NCI-H82 (cell line): ENCODE data around the gene RAB1B.

Experiments used
- DNase-seq: peaks from one replicate; lab custom pipeline; 2025; lab: John Stamatoyannopoulos, UW

RAB1B gene

DNA sequence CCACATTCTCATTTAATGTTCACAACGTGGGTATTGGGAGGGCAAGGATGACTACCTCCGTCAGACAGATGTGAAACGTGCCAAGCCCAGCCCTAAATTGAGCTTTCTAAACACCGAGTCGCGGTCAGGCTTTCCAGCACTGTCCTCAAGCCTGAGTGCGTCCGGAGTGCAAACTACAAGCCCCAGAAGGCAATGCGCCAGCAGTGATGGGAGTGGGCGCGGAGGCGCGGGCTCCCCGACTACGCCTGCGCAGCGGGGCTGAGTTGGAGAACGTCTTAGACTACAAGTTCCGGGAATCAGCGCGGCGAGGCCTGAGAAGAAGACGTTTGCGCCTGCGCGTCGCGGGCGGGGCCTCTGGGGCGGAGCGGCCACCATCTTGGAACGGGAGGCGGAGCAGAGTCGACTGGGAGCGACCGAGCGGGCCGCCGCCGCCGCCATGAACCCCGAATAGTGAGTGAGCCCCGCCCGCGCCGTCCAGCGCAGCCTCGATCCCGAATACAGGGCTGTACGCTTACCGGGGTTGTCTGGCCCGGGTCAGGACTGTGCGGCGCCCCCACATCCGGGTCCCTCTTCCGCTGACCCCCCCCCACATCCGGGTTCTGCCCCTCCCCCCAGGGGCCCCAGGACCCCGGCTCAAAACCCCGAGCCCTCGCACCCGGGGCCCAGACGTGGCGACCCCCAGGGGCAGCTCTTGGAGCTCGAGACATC is at the start of gene RAB1B:
Gene RAB1B, plus strand, starts transcription at position 396 of the 708 bp plus-strand sequence. Its CDS starts 41 bp downstream, at position 437.
- peak; percentile 99 for DNase-seq

DNA sequence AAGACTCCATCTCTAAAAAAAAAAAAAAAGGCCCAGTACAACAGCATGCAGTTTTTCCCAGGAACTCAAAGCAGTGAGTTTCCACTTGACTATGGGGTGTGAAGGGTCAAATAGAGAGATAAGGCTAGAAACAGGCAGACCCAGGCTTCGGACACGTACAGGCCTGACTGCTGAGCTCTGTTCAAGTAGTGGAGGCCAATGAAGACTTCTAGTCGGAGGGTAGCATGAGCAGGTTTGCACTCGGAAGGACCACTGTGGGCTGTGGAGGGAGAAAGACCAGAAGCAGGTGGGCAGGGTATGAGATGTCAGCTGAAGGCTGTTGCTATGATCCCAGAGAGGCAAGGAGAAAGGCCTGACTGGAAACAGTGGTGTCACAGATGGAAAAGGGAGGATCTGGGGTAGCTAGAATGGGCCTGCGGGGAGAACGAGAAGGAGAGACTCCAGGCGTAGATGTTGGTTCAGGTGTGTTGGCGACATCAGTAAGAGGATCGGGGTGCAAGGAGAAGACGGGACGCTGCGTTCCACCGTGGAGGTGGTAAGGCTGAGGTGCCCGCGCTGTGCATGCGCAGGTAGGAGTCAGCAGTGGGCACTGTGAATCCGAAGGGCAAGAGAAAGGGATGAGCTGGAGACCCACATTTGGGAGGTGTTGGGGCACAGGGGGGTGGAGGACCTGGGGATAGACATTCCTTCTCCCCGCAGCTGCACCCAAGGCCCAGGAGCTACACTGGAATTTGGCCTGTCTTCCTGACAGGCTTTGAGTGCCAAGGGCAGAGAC is 49.4 kb upstream of the RAB1B start:
- DNase-seq = no peak

- no peak for DNase-seq
Observed at GRCh38 chr11:66219846-66220565, 48.4 kb upstream of the RAB1B start.

- DNase-seq = no peak
Observed at GRCh38 chr11:66220566-66220935, 47.9 kb upstream of the RAB1B start.

- DNase-seq = no peak
Observed at GRCh38 chr11:66221012-66221411, 47.4 kb upstream of the RAB1B start.

DNA sequence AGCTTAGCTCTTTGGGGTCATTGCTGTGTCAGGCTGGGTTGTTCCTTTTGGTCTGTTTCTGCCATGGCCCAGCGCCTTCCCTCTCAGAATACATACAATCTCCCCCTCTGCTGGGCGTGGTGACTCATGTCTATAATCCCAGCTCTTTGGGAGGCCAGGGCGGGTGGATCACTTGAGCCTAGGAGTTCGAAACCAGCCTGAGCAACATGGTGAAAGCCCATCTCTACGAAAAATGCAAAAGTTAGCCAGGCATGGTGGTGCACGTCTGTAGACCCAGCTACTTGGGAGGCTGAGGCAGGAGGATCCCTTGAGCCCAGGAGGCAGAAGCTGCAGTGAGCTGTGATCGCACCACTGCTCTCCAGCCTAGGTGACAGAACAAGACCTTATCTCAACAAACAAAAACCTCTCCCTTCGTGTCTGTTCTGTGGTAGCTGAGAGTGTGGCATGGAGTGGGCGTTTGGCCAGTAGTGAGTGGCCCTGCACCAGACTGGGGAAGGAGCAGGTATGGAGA is 46.7 kb upstream of the RAB1B start:
- peak; percentile 58 for DNase-seq

- peak; percentile 96 for DNase-seq
Observed at GRCh38 chr11:66222358-66223149, 45.9 kb upstream of the RAB1B start.

GRCh38 chr11:66224226-66224855 is 44.1 kb upstream of the RAB1B start:
- DNase-seq = no peak

GRCh38 chr11:66225066-66225465 is 43.4 kb upstream of the RAB1B start:
- DNase-seq = peak; percentile 58

GRCh38 chr11:66226101-66226500 is 42.3 kb upstream of the RAB1B start:
- DNase-seq = no peak

- DNase-seq = no peak
Observed at GRCh38 chr11:66227700-66228099, 40.7 kb upstream of the RAB1B start.

GRCh38 chr11:66228521-66228920 is 39.9 kb upstream of the RAB1B start:
- DNase-seq = no peak

GRCh38 chr11:66230156-66230555 is 38.3 kb upstream of the RAB1B start:
- no peak for DNase-seq

GRCh38 chr11:66230978-66231377 is 37.5 kb upstream of the RAB1B start:
- no peak for DNase-seq

- DNase-seq = no peak
Observed at GRCh38 chr11:66231561-66231960, 36.9 kb upstream of the RAB1B start.

DNA sequence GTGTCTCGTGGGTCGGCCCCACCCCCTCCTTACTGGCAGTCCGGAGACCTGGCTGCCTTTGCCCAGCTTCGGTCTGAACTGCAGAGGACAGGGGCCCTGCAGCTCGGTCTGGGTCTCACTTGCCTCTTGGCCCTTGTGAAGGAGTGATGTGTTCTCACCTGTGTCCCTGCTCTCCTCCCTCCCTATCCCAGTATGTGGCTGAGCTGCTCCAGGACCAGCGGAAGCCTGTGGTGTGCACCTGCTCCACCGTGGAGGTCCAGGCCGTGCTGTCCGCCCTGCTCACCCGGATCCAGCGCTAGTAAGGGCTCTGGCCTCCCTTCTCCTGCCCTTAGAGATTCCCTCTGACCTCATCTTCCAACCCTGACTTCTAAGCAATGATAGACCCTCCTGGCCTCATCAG is 35.7 kb upstream of the RAB1B start:
- no peak for DNase-seq

- DNase-seq = no peak
Observed at GRCh38 chr11:66233301-66233700, 35.1 kb upstream of the RAB1B start.

DNA sequence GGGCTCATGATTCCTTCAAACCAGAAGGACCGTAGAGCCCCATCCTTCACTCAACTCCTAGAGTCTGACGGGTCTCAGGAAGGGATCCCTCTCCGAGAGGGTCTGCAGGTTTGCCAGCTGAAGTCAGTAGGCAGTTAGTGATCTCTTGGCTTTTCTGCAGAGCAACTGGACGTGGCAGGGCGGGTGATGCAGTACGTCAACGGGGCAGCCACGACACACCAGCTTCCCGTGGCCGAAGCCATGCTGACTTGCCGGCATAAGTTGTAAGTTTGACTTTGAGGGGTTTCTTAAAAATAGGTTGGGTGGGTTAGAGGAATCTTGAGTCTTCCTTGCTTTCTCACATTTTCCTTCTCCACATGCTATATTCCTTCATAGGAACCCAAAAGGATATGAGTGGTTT is 33.3 kb upstream of the RAB1B start:
- no peak for DNase-seq

GRCh38 chr11:66237867-66238266 is 30.6 kb upstream of the RAB1B start:
- no peak for DNase-seq

DNA sequence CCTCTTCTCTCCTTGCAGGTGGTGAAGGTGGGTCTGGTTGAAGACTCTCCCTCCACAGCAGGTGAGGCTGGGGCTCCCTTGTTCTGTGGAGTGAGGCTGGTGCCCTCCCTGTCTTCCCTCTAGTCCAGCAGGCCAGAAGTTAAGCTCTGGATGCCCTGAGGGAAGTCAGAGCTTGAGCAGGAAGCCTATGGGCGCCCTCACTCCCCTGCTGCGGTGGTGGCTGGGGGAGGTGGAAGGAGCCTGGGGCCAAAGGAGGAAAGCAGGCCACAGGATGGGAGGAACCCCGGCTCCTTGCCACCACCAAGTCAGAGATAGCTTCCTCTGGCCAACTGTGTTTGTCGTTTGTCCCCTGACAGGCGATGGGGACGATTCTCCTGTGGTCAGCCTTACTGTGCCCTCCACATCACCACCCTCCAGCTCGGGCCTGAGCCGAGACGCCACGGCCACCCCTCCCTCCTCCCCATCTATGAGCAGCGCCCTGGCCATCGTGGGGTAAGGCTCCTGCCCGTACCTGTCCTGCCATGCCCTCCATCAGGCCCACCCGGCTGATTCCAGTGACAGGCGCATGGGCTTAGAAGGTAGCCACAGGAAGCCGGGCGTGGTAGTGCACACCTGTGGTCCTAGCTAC is 29.5 kb upstream of the RAB1B start:
- DNase-seq = no peak

- DNase-seq = no peak
Observed at GRCh38 chr11:66239511-66239910, 28.9 kb upstream of the RAB1B start.
